ENCODE data around the gene VPS37D.
"Not testable (repeated sequence)": the region's sequence is repeated elsewhere in the genome, so short reads cannot be mapped to it uniquely, and the experiment has no call there.

Gene VPS37D

DNA sequence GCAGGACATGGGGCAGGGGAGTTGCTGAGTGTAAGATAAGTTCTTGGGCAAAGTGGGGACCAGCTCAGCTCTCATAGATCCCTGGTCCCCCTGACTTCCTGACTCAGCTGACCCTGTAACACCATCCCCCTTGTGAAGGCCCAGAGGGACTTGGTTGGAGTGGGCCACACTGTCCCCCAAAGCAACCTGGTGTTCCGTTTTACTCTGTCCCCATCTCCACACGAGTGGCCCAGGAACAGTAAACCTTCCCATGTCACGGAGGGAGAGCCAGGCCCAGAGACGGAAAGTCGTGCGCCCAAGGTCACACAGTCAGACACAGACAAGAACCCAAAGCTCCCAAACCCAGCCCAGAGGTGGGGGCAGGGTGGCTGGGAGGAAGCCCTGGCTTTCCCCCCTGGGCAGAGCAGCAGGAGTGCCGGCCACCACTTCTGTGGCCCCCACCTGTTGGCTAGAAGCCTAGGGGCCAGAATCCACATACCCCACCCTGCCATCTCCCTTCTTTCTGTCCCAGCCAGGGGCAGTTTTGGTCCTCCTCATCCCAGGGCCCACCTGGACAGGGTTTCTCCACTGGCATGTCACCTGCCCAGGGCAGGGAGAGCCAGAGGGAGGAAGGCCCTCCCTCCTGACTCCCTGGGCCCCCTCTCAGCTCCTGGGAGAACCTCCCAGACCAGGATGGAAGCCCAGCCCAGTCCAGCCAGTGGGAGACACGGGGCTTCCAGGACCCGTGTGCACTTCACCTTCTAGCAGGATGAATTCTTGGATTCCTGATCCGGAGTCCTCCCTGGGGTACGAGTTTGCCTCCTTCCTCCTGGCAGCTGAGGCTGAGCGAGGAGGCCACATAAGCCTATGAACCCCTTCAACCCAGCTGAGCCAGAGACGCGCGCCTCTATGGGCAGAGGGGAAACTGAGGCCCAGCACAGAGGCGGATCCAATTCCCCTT is 20.6 kb upstream of the VPS37D start:
- no peak for DNase-seq

- DNase-seq: peak; percentile 23
Measured at GRCh38 chr7:73647725-73648592, 19.7 kb upstream of the VPS37D start.

DNA sequence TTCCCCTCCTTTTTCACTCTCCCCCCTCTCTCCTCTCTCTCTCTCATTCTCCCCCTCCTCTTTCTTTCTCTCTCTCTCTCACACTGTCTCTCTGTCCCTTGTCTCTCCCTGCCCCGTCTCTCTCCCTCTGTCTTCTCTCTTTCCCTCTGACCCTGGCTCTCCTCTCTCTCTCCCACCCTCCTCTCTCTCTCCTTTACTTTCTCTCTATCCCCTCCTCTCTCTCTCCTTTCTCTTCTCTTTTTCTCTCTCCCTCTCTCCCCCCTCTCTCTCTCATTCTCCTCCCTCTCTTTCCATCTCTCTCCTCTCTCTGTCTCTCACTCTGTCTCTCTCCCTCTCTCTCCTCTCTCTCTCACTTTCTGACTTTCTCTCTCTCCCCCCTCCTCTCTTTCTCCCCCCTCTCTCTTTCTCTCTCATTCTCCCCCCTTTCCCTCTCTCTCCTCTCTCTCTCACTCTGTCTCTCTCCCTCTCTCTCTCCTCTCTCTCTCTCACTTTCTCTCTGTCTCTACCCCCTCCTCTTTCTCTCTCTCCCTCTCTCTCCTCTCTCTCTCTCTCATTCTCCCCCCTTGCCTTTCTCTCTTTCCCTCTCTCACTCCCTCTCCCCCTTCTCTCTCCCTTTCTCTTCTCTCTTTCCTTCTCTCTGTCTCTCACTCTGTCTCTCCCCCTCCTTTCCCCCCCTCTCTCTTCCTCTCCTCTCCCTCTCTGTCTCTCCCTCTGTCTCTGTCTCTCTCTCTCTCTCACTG is 18.9 kb upstream of the VPS37D start:
- no peak for DNase-seq

DNA sequence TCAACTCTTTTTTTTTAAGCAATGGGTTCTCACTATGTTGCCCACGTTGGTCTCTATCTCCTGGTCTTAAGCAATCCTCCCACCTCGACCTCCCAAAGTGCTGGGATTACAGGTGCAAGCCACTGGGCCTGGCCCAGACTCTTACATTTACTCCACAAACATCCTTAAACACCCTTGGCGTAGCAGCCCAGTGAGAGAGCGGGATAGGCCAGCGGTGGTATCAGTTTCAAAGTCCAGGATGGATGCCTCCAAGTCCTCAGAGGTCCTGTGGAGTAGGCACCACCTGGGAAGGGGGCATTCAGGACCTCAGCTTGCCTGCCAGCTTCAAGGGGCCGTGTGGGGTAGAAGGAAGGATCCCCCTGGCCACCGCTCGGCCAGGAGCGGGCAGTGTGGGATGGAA is 18.1 kb upstream of the VPS37D start:
- DNase-seq: no peak

- no peak for DNase-seq
Measured at GRCh38 chr7:73650524-73650923, 17.1 kb upstream of the VPS37D start.

DNA sequence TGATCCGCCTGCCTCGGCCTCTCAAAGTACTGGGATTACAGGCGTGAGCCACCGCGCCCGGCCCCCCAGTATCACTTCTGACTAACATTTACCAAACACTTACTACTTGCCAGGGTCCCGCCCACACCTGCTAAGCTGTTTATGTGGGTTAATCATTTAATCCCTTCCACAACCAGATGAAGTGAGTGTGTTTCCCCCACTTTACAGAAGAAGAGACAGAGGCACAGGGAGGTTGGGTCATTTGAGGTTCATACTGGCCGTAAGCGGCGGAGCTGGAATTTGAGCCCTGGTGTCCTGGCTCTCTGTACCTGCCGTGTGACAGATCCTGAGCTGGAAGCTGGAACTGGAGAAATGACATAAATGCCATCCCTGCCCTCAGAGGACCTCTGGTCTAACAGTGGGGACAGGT is 15.1 kb upstream of the VPS37D start:
- no peak for DNase-seq

- not testable (repeated sequence) for DNase-seq
Measured at GRCh38 chr7:73655309-73655708, 12.3 kb upstream of the VPS37D start.

GRCh38 chr7:73659983-73660382 is 7.6 kb upstream of the VPS37D start:
- no peak for DNase-seq

DNA sequence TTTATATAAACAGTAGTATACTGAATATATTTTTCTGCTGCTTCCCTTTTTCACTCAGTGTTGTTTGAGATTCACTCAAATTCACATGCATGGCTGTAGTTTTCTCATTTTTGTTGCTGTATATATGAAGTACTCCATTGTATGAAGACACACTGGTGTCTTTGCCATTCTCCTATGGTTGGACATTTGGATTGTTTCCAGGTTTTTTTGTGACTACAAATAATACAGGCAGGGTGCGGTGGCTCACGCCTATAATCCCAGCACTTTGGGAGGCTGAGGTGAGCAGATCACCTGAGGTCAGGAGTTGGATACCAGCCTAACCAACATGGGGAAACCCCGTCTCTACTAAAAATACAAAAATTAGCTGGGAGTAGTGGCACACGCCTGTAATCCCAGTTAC is 7.0 kb upstream of the VPS37D start:
- DNase-seq: not testable (repeated sequence)

DNA sequence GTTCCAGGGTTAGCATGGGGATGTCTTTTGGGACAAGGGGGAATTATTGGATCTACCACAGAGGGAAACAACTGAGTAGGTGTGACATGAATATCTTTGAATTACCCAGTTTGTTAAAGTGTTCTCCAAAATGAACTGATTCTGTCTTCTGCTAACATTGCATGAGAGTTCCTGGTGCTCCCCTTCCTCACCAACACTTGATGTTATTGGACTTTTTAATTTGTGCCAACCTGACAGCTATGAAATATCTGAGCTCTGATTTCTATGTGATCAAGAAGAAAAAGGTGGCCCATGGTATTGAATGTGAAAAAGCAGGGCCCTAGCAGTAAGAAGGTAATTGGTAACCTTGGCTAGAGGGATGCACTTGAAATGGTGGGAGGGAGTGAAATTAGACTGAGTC is 4.6 kb upstream of the VPS37D start:
- DNase-seq: no peak

- no peak for DNase-seq
Measured at GRCh38 chr7:73668103-73668885, 663 bp downstream of the VPS37D start.

DNA sequence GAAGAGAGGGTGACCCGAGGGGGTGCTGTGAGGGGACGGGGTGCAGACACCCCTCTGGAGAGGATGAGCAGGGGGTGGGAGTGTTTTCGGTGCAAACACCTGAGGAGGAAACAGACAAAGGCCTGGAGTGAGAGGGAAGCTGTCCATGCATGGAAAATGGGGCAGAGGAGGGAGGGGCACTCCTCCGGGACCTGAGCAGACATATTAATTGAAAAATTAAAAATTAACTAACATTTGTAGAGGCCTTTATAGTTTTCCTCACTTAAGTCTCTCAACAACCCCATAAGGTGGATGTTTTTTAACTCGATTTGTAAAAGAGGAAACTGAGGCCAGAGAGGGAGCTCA is 1.2 kb downstream of the VPS37D start:
- no peak for DNase-seq

DNA sequence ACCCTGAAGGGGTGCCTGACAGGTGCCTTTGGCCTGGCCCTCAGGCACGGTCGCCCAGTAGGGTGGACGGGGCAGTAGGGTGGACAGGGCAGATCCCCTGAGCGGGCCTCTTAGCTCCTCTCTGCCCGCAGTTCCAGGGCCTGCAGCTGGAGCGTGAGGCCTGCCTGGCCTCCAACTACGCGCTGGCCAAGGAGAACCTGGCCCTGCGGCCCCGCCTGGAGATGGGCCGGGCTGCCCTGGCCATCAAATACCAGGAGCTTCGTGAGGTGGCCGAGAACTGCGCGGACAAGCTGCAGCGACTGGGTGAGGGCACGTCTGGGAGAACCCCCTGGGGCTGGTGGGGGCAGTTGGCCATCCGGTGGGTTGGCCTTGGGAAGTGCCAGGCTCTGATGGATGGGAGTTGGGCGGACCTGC is 1.7 kb downstream of the VPS37D start:
- no peak for DNase-seq

- no peak for DNase-seq
Measured at GRCh38 chr7:73669858-73670385, 2.3 kb downstream of the VPS37D start.

DNA sequence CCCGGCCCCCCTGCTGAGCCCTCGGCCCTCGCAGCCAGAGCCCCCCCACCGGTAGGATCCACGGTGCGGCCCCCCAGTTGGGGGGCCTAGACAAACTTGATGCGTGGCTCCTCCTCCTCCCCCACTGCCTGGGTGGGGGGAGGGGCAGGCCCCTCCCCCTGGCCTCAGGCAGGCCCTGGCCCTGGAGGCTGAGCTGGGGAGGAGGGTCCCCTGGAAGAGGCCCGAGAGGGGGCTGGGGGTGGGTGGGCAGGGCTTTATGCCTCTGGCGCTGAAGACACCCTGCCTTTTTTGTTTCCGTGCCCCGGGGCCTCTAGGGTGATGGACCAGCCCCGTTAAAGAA is 3.7 kb downstream of the VPS37D start:
- DNase-seq: no peak

DNA sequence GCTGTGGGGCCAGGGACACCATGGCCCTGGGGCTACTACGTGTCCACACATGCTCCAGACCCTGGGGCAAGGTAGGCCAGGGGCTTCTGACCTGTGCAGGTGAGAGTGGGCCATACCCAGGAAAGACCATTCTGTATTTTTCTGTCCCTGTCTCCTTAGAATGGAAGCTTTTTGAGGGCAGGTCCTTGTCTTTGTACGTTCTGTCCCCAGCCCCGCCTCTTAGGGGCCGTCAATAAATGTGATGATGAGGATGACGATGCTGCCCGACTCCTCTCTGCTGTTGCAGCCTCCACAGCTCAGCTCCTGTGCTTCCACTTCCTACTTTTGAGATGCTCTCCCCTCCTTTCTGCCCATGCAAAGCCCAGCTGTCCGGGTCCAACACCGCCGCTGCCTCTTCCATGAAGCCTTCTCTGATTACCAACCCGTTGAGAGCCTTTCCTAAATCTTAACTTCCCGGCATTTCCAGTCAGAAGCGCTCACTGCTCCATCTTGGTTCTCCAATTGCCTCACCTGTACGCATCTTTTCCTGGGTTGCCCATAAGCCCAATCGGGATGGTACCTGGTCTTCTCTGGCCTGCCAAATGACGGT is 4.3 kb downstream of the VPS37D start:
- no peak for DNase-seq

GRCh38 chr7:73674468-73675124 is 7.0 kb downstream of the VPS37D start:
- no peak for DNase-seq

DNA sequence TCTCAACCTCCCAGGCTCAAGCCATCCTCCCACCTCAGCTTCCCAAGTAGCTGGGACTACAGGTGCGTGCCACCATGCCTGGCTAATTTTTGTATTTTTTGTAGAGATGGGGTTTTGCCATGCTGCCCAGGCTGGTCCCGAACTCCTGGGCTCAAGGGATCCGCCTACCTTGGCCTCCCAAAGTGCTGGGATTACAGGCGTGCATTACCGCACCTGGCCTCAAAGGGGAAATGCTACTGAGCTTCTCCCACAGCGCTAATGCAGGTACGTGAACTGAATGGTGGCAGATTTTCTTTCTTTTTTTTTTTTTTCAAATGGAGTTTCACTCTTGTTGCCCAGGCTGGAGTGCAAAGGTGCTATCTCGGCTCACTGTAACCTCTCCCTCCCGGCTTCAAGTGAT is 8.4 kb downstream of the VPS37D start:
- DNase-seq: not testable (repeated sequence)

- DNase-seq: no peak
Measured at GRCh38 chr7:73678862-73679261, 11.2 kb downstream of the VPS37D start.

DNA sequence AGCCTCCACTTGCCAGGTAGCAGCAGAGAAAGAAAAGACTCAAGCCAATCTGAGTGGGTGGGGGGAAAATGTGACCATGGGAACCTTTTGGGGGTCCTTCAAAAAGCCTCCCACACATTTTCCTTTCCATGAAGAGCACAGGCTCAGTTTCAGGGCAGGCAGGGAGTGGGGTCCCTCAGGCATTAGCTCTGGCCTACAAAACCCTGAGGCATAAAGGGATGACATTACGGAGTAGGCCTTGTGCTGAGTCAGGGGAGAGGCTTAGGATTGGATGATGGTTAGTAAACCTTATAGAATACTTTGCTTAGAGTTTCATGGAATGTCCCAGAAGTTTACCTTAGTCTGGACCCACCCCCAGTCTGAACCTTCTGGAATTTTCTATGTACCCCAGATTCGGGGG is 12.1 kb downstream of the VPS37D start:
- no peak for DNase-seq

DNA sequence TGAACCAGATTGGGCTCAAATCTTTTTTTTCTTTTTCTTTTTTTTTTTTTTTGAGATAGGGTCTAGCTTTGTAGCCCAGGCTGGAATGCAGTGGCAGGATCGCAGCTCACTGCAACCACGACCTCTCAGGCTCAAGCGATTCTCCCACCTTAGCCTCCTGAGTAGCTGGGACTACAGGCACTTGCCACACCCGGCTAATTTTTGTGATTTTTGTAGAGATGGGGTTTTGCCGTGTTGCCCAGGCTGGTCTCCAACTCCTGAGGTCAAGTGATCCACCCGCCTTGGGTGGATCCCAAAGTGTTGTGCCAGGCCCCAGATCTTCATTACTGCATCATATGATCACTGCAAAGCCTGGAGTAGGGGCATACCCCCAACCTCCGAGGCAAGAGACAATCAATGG is 12.9 kb downstream of the VPS37D start:
- DNase-seq: no peak

All from stimulated activated naive CD4-positive, alpha-beta T cell treated with Interleukin-2 at 50 U/mL for 16 hours (primary cell).